HCT116 (cell line): ENCODE measurements around the gene CDK13.
A peak's percentile ranks its signal among the peaks of the same experiment; 100 is the strongest.
"Not testable (repeated sequence)": the region's sequence is repeated elsewhere in the genome, so short reads cannot be mapped to it uniquely, and the experiment has no call there.

ENCODE experiments used
- EZH2 ChIP-seq: fragments of 200-600 bp; sonication (generic); IDR thresholded peaks from 2 replicates; pipeline ENCODE4 v1.6.1; 2017; ENCODE audit warnings: antibody characterized with exemption, mixed run types
- JUND ChIP-seq: IDR thresholded peaks from 2 replicates; pipeline ENCODE4 v1.6.1; 2012
- POLR2A ChIP-seq: IDR thresholded peaks from 2 replicates; pipeline ENCODE4 v1.7.0; 2011; ENCODE audit warnings: borderline replicate concordance; ENCODE audit not compliant: insufficient read depth, insufficient read length; ENCODE audit errors: extremely low read depth
- POLR2AphosphoS5 ChIP-seq: IDR thresholded peaks from 2 replicates; pipeline ENCODE4 v1.6.1; 2011; ENCODE audit warnings: mild to moderate bottlenecking, low read depth, low read length, moderate library complexity
- RAD21 ChIP-seq: IDR thresholded peaks from 2 replicates; pipeline ENCODE4 v1.6.1; 2012; ENCODE audit warnings: low read depth, mild to moderate bottlenecking
- SRF ChIP-seq: IDR thresholded peaks from 2 replicates; pipeline ENCODE4 v1.6.1; 2012; ENCODE audit warnings: low read depth
- ZNF274 ChIP-seq: fragments of 200-500 bp; sonication (Bioruptor generic); IDR thresholded peaks from 2 replicates; pipeline ENCODE4 v1.6.1; 2014; ENCODE audit warnings: mild to moderate bottlenecking, low read depth, low read length, inconsistent platforms
- TF ChIP-seq, protein P1 (sequence below), 3 experiments: fragments of 200-600 bp in 1 of 3; sonication (generic) in 1 of 3; IDR thresholded peaks in 2 of 3; conservative IDR thresholded peaks in 1 of 3; 2 replicates each; pipeline ENCODE4 v1.5.1; 2012 to 2017; ENCODE audit warnings: low read depth in 2 of 3, low read length in 2 of 3, antibody characterized with exemption in 1 of 3, borderline replicate concordance in 1 of 3, control low read depth in 1 of 3, mild to moderate bottlenecking in 1 of 3, mixed read lengths in 1 of 3, mixed run types in 1 of 3, moderate library complexity in 1 of 3; ENCODE audit not compliant: insufficient read depth in 1 of 3
- TF ChIP-seq, protein P2 (sequence below): IDR thresholded peaks from 2 replicates; pipeline ENCODE4 v1.6.1; 2012; ENCODE audit warnings: low read depth
- TF ChIP-seq, protein P3 (sequence below): IDR thresholded peaks from 2 replicates; pipeline ENCODE4 v1.6.1; 2012
- TF ChIP-seq, protein P4 (sequence below): IDR thresholded peaks from 2 replicates; pipeline ENCODE4 v1.6.1; 2011; ENCODE audit warnings: mild to moderate bottlenecking, low read length, moderate library complexity; ENCODE audit not compliant: insufficient replicate concordance; ENCODE audit errors: extremely low read depth

DNA sequence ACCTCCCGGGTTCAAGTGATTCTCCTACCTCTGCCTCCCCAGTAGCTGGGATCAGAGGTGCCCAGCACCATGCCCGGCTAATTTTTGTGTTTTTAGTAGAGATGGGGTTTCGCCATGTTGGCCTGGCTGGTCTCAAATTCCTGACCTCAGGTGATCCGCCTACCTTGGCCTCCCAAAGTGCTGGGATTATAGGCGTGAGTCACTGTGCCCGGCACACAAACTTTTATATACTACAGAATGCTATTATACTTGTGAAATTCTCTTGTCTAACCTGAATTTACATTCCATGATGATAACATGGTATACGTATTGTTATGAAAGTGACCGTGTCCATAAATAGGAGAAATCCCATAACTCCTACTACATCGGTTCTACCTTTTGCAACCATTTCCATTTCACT is 167.1 kb downstream of the CDK13 start:
- not testable (repeated sequence) for TF ChIP-seq ZNF274, POLR2A, EZH2, RAD21, POLR2AphosphoS5, SRF
- TF ChIP-seq, protein P1, sequence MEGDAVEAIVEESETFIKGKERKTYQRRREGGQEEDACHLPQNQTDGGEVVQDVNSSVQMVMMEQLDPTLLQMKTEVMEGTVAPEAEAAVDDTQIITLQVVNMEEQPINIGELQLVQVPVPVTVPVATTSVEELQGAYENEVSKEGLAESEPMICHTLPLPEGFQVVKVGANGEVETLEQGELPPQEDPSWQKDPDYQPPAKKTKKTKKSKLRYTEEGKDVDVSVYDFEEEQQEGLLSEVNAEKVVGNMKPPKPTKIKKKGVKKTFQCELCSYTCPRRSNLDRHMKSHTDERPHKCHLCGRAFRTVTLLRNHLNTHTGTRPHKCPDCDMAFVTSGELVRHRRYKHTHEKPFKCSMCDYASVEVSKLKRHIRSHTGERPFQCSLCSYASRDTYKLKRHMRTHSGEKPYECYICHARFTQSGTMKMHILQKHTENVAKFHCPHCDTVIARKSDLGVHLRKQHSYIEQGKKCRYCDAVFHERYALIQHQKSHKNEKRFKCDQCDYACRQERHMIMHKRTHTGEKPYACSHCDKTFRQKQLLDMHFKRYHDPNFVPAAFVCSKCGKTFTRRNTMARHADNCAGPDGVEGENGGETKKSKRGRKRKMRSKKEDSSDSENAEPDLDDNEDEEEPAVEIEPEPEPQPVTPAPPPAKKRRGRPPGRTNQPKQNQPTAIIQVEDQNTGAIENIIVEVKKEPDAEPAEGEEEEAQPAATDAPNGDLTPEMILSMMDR (IDR thresholded peaks at IDR 0.05 in 2 of 3, conservative IDR thresholded peaks at IDR 0.05 in 1 of 3; ENCODE audit: borderline replicate concordance in 1 of 3, insufficient read depth in 1 of 3, low read depth in 2 of 3, low read length in 2 of 3), result not testable (repeated sequence)
- TF ChIP-seq, protein P2, sequence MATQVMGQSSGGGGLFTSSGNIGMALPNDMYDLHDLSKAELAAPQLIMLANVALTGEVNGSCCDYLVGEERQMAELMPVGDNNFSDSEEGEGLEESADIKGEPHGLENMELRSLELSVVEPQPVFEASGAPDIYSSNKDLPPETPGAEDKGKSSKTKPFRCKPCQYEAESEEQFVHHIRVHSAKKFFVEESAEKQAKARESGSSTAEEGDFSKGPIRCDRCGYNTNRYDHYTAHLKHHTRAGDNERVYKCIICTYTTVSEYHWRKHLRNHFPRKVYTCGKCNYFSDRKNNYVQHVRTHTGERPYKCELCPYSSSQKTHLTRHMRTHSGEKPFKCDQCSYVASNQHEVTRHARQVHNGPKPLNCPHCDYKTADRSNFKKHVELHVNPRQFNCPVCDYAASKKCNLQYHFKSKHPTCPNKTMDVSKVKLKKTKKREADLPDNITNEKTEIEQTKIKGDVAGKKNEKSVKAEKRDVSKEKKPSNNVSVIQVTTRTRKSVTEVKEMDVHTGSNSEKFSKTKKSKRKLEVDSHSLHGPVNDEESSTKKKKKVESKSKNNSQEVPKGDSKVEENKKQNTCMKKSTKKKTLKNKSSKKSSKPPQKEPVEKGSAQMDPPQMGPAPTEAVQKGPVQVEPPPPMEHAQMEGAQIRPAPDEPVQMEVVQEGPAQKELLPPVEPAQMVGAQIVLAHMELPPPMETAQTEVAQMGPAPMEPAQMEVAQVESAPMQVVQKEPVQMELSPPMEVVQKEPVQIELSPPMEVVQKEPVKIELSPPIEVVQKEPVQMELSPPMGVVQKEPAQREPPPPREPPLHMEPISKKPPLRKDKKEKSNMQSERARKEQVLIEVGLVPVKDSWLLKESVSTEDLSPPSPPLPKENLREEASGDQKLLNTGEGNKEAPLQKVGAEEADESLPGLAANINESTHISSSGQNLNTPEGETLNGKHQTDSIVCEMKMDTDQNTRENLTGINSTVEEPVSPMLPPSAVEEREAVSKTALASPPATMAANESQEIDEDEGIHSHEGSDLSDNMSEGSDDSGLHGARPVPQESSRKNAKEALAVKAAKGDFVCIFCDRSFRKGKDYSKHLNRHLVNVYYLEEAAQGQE, result not testable (repeated sequence)
- TF ChIP-seq JUND, result peak; percentile 52
- TF ChIP-seq, protein P3, sequence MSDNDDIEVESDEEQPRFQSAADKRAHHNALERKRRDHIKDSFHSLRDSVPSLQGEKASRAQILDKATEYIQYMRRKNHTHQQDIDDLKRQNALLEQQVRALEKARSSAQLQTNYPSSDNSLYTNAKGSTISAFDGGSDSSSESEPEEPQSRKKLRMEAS, result not testable (repeated sequence)
- TF ChIP-seq, protein P4, sequence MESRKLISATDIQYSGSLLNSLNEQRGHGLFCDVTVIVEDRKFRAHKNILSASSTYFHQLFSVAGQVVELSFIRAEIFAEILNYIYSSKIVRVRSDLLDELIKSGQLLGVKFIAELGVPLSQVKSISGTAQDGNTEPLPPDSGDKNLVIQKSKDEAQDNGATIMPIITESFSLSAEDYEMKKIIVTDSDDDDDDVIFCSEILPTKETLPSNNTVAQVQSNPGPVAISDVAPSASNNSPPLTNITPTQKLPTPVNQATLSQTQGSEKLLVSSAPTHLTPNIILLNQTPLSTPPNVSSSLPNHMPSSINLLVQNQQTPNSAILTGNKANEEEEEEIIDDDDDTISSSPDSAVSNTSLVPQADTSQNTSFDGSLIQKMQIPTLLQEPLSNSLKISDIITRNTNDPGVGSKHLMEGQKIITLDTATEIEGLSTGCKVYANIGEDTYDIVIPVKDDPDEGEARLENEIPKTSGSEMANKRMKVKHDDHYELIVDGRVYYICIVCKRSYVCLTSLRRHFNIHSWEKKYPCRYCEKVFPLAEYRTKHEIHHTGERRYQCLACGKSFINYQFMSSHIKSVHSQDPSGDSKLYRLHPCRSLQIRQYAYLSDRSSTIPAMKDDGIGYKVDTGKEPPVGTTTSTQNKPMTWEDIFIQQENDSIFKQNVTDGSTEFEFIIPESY, result not testable (repeated sequence)
